Neural cell (in vitro differentiated cells): ENCODE data around the gene IFT74. TPM values are rescaled to one million over a fixed set of nuclear protein-coding genes. Genes with fewer than 3 reads are reported as not detected.

Experiments used
- H2AFZ ChIP-seq: fragments of 200-600, 300-800 bp; sonication (generic), shearing (Covaris generic); 2 replicates; pipeline ENCODE4 v1.6.0; 2014; ENCODE audit warnings: low read depth, mild to moderate bottlenecking, antibody characterized with exemption, low read length, moderate library complexity
- H3F3A ChIP-seq: fragments of 200-600 bp; shearing (Covaris generic); 2 replicates; pipeline ENCODE4 v1.6.1; 2016; ENCODE audit warnings: mild to moderate bottlenecking, moderate library complexity, mixed read lengths, antibody characterized with exemption, low read length; ENCODE audit not compliant: insufficient read depth, poor library complexity, severe bottlenecking
- H3K27ac ChIP-seq: fragments of 200-600, 300-800 bp; sonication (generic), shearing (Covaris generic); 2 replicates; pipeline ENCODE4 v1.5.1; 2014; ENCODE audit warnings: mild to moderate bottlenecking, low read length, moderate library complexity
- H3K27me3 ChIP-seq: fragments of 300-800, 200-600 bp; sonication (generic), shearing (Covaris generic); 2 replicates; pipeline ENCODE4 v1.6.0; 2014; ENCODE audit warnings: mild to moderate bottlenecking, low read depth, low read length, moderate library complexity; ENCODE audit not compliant: insufficient read depth
- H3K36me3 ChIP-seq: fragments of 300-800, 200-600 bp; sonication (generic), shearing (Covaris generic); 2 replicates; pipeline ENCODE4 v1.5.1; 2014; ENCODE audit warnings: mild to moderate bottlenecking, antibody characterized with exemption, low read length, moderate library complexity; ENCODE audit not compliant: insufficient read depth
- H3K4me2 ChIP-seq: fragments of 300-800, 200-600 bp; sonication (generic), shearing (Covaris generic); 2 replicates; pipeline ENCODE4 v1.6.0; 2014; ENCODE audit warnings: mild to moderate bottlenecking, low read length
- H3K4me3 ChIP-seq: fragments of 300-800, 200-600 bp; sonication (generic), shearing (Covaris generic); 2 replicates; pipeline ENCODE4 v1.5.1; 2014; ENCODE audit warnings: mild to moderate bottlenecking, low read length, moderate library complexity
- H3K79me2 ChIP-seq: fragments of 200-600 bp; shearing (Covaris generic); replicated peaks from 2 replicates; pipeline ENCODE4 v1.6.0; 2014; ENCODE audit warnings: mild to moderate bottlenecking, low read length, moderate library complexity; ENCODE audit not compliant: insufficient read depth
- H3K9ac ChIP-seq: fragments of 300-800, 200-600 bp; sonication (generic), shearing (Covaris generic); 2 replicates; pipeline ENCODE4 v1.6.1; 2016; ENCODE audit warnings: mild to moderate bottlenecking, low read length, mixed read lengths
- H3K9me2 ChIP-seq: fragments of 200-600 bp; shearing (Covaris generic); 2 replicates; pipeline ENCODE4 v1.6.1; 2016; ENCODE audit warnings: mild to moderate bottlenecking, low read length, mixed read lengths; ENCODE audit not compliant: insufficient read depth
- H3K9me3 ChIP-seq: fragments of 200-600, 300-800 bp; sonication (generic), shearing (Covaris generic); 2 replicates; pipeline ENCODE4 v1.6.1; 2016; ENCODE audit warnings: mild to moderate bottlenecking, mixed run types, low read length, moderate library complexity, mixed read lengths
- H4K20me1 ChIP-seq: fragments of 200-600 bp; shearing (Covaris generic); 2 replicates; pipeline ENCODE4 v1.6.1; 2016; ENCODE audit warnings: mild to moderate bottlenecking, mixed run types; ENCODE audit not compliant: insufficient read depth
- CTCF ChIP-seq: fragments of 450-650 bp; IDR thresholded peaks from 2 replicates; pipeline ENCODE4 v1.5.1; 2014; ENCODE audit warnings: antibody characterized with exemption, mild to moderate bottlenecking, moderate library complexity; ENCODE audit not compliant: poor library complexity, severe bottlenecking
- EP300 ChIP-seq: fragments of 450-650 bp; conservative IDR thresholded peaks from 2 replicates; pipeline ENCODE4 v1.6.1; 2014; ENCODE audit warnings: antibody characterized with exemption, mild to moderate bottlenecking, moderate library complexity; ENCODE audit not compliant: poor library complexity, severe bottlenecking
- EZH2 ChIP-seq: fragments of 200-600, 300-800 bp; shearing (Covaris generic), sonication (generic); IDR thresholded peaks from 2 replicates; pipeline ENCODE4 v1.6.1; 2014; ENCODE audit warnings: antibody characterized with exemption, low read length, borderline replicate concordance, mild to moderate bottlenecking; ENCODE audit not compliant: insufficient read depth, poor library complexity, severe bottlenecking
- MXI1 ChIP-seq: fragments of 450-650 bp; conservative IDR thresholded peaks from 2 replicates; pipeline ENCODE4 v1.6.1; 2014; ENCODE audit warnings: antibody characterized with exemption, mild to moderate bottlenecking; ENCODE audit not compliant: poor library complexity, severe bottlenecking
- POLR2AphosphoS5 ChIP-seq: IDR thresholded peaks from 2 replicates; pipeline ENCODE4 v1.6.1; 2012
- RAD21 ChIP-seq: fragments of 450-650 bp; conservative IDR thresholded peaks from 2 replicates; pipeline ENCODE4 v1.6.1; 2014; ENCODE audit warnings: antibody characterized with exemption, mild to moderate bottlenecking, moderate library complexity
- REST ChIP-seq: IDR thresholded peaks from 2 replicates; pipeline ENCODE4 v1.6.1; 2012; ENCODE audit warnings: borderline replicate concordance
- SMC3 ChIP-seq: fragments of 450-650 bp; conservative IDR thresholded peaks from 2 replicates; pipeline ENCODE4 v1.6.1; 2014; ENCODE audit warnings: antibody characterized with exemption, mild to moderate bottlenecking, moderate library complexity; ENCODE audit not compliant: poor library complexity
- TAF1 ChIP-seq: IDR thresholded peaks from 2 replicates; pipeline ENCODE4 v1.6.1; 2012; ENCODE audit warnings: low read depth
- polyA plus RNA-seq: library from polyadenylated mRNA; depleted of rRNA; stranded (reverse); fragments of >200 nt; gene quantifications from 2 replicates; pipeline ENCODE4 v1.2.3, GENCODE V29; 2014

IFT74 gene
- polyA plus RNA-seq, 1 donor from 2014 or later = 10.9 TPM

- Histone ChIP-seq H3K27ac (no peak overlapping the region), H3K27me3 (no peaks in the 10 kb centered on the region), H3F3A (no peaks in the 10 kb centered on the region), H3K4me2 (no peak overlapping the region), H3K9ac (no peak overlapping the region), H2AFZ (no peak overlapping the region), H3K9me2 (no peaks in the 10 kb centered on the region), H3K79me2 (no peaks in the 10 kb centered on the region), H3K36me3 (no peaks in the 10 kb centered on the region), H3K4me3 (no peak overlapping the region), H4K20me1 (no peaks in the 10 kb centered on the region), H3K9me3 (no peaks in the 10 kb centered on the region)
- TF ChIP-seq EZH2 = no peak
- TF ChIP-seq REST = no peak
- TF ChIP-seq POLR2AphosphoS5 = no peak
- no peak for TF ChIP-seq RAD21
- no peak for TF ChIP-seq EP300
- TF ChIP-seq SMC3 = no peak
- TF ChIP-seq TAF1 = no peak
Measured at GRCh38 chr9:27085456-27085855, 129.2 kb downstream of the IFT74 start.

- H3K4me2 ChIP-seq = no peak overlapping the region
- no peaks in the 10 kb centered on the region for H3K27me3 ChIP-seq
- H3K27ac ChIP-seq = no peak overlapping the region
- no peaks in the 10 kb centered on the region for H3F3A ChIP-seq
- H3K9me2 ChIP-seq = no peaks in the 10 kb centered on the region
- no peak overlapping the region for H3K4me3 ChIP-seq
- no peak overlapping the region for H3K9ac ChIP-seq
- no peak overlapping the region for H2AFZ ChIP-seq
- TF ChIP-seq EP300 (no peak), POLR2AphosphoS5 (no peak), EZH2 (no peak), TAF1 (no peak), REST (no peak), CTCF (no peak), MXI1 (no peak), RAD21 (no peak), SMC3 (no peak)
- H3K9me3 ChIP-seq = no peaks in the 10 kb centered on the region
- H4K20me1 ChIP-seq = no peaks in the 10 kb centered on the region
- no peaks in the 10 kb centered on the region for H3K79me2 ChIP-seq
- H3K36me3 ChIP-seq = no peaks in the 10 kb centered on the region
Measured at GRCh38 chr9:27086818-27087680, 130.8 kb downstream of the IFT74 start.
